NCI-H2171 (cell line): Measurements from ENCODE around the gene LPAR6.

Experiments used
- DNase-seq: peaks from one replicate; lab custom pipeline; 2025; lab: John Stamatoyannopoulos, UW

The LPAR6 gene

GRCh38 chr13:48414501-48414900 is 1.6 kb upstream of the LPAR6 start:
- DNase-seq = no peak

GRCh38 chr13:48411841-48412531 is 927 bp downstream of the LPAR6 start:
- DNase-seq = no peak

GRCh38 chr13:48411147-48411794 is 1.6 kb downstream of the LPAR6 start:
- no peak for DNase-seq

GRCh38 chr13:48410199-48410598 is 2.7 kb downstream of the LPAR6 start:
- DNase-seq = no peak

GRCh38 chr13:48405875-48406274 is 7.0 kb downstream of the LPAR6 start:
- no peak for DNase-seq

GRCh38 chr13:48404952-48405351 is 8.0 kb downstream of the LPAR6 start:
- no peak for DNase-seq

GRCh38 chr13:48403913-48404312 is 9.0 kb downstream of the LPAR6 start:
- DNase-seq = no peak

- DNase-seq = no peak
Observed at GRCh38 chr13:48403151-48403631, 9.7 kb downstream of the LPAR6 start.

- DNase-seq = no peak
Observed at GRCh38 chr13:48402325-48402932, 10.5 kb downstream of the LPAR6 start.

GRCh38 chr13:48401480-48401879 is 11.4 kb downstream of the LPAR6 start:
- no peak for DNase-seq

GRCh38 chr13:48400850-48401291 is 12.0 kb downstream of the LPAR6 start:
- no peak for DNase-seq

GRCh38 chr13:48400090-48400694 is 12.7 kb downstream of the LPAR6 start:
- DNase-seq = no peak

GRCh38 chr13:48398450-48399095 is 14.3 kb downstream of the LPAR6 start:
- DNase-seq = no peak

GRCh38 chr13:48397744-48398143 is 15.2 kb downstream of the LPAR6 start:
- no peak for DNase-seq

GRCh38 chr13:48393698-48394085 is 19.2 kb downstream of the LPAR6 start:
- DNase-seq = no peak

GRCh38 chr13:48393030-48393697 is 19.7 kb downstream of the LPAR6 start:
- DNase-seq = no peak

GRCh38 chr13:48391257-48391656 is 21.7 kb downstream of the LPAR6 start:
- DNase-seq = no peak

- no peak for DNase-seq
Observed at GRCh38 chr13:48386816-48387215, 26.1 kb downstream of the LPAR6 start.

- no peak for DNase-seq
Observed at GRCh38 chr13:48383384-48383783, 29.5 kb downstream of the LPAR6 start.

GRCh38 chr13:48380581-48380980 is 32.3 kb downstream of the LPAR6 start:
- DNase-seq = no peak

- no peak for DNase-seq
Observed at GRCh38 chr13:48377857-48378256, 35.1 kb downstream of the LPAR6 start.

GRCh38 chr13:48370815-48371214 is 42.1 kb downstream of the LPAR6 start:
- no peak for DNase-seq
